Measurements from ENCODE around the gene LRRC4C. TPM values are rescaled to one million over a fixed set of nuclear protein-coding genes. Genes with fewer than 3 reads are reported as not detected.

Gene LRRC4C
- total RNA-seq, 2 experiments from 2014 or later = not detected

DNA sequence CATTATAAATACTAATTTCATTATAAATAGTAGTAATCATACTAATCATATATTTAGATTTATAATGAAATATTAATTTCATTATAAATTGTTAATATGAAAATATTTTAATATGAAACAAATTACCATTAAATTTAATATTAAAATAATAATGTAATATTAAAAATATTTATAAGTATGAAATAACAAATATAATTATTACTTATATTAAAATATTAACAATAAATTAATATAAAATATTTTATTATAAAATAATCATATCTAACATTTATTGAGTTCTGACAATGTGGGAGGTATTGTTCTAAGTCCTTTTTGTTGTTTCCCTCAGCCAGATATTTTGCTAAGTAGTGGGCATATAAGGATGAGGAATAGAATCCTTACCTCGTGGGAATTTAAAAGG, 1341.4 kb downstream of the LRRC4C start:
- TF ChIP-seq, protein P1, sequence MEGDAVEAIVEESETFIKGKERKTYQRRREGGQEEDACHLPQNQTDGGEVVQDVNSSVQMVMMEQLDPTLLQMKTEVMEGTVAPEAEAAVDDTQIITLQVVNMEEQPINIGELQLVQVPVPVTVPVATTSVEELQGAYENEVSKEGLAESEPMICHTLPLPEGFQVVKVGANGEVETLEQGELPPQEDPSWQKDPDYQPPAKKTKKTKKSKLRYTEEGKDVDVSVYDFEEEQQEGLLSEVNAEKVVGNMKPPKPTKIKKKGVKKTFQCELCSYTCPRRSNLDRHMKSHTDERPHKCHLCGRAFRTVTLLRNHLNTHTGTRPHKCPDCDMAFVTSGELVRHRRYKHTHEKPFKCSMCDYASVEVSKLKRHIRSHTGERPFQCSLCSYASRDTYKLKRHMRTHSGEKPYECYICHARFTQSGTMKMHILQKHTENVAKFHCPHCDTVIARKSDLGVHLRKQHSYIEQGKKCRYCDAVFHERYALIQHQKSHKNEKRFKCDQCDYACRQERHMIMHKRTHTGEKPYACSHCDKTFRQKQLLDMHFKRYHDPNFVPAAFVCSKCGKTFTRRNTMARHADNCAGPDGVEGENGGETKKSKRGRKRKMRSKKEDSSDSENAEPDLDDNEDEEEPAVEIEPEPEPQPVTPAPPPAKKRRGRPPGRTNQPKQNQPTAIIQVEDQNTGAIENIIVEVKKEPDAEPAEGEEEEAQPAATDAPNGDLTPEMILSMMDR (IDR thresholded peaks at IDR 0.05) = no peak
- Mint-ChIP-seq H3K4me1 (ENCODE audit: low read depth) (no peaks in the 10 kb centered on the region), H3K27me3 (no peaks in the 10 kb centered on the region), H3K36me3 (ENCODE audit: low read depth) (no peaks in the 10 kb centered on the region), H3K4me3 (no peak overlapping the region), H3K27ac (no peak overlapping the region), H3K9me3 (peaks cover 9% of the 10 kb centered on the region)
- no peaks in the 10 kb centered on the region for H3K4me1 ChIP-seq (ENCODE audit: insufficient read depth, low read length)
- no peak for DNase-seq
- ATAC-seq (ENCODE audit: poor library complexity) = no peak
- intact Hi-C loops (cut with DNase I, micrococcal nuclease) = no loop called here
- CTCF ChIA-PET = no interaction called here
- H3K27me3 ChIP-seq (ENCODE audit: control insufficient read depth in 1 of 2, insufficient read depth in 2 of 2, low read length in 2 of 2) = no peaks in the 10 kb centered on the region
- peaks cover 5 to 8% of the 10 kb centered on the region in 2 experiments for H3K9me3 ChIP-seq (ENCODE audit: control insufficient read depth in 1 of 2, insufficient read depth in 1 of 2, low read length in 2 of 2)
- no peaks in the 10 kb centered on the region for H3K36me3 ChIP-seq (ENCODE audit: insufficient read depth, low read length)
- H3K27ac ChIP-seq (ENCODE audit: low read depth in 1 of 2, low read length in 2 of 2) = no peak overlapping the region
- no peak overlapping the region for H3K4me3 ChIP-seq (ENCODE audit: low read length)
- POLR2A ChIA-PET = no interaction called here

DNA sequence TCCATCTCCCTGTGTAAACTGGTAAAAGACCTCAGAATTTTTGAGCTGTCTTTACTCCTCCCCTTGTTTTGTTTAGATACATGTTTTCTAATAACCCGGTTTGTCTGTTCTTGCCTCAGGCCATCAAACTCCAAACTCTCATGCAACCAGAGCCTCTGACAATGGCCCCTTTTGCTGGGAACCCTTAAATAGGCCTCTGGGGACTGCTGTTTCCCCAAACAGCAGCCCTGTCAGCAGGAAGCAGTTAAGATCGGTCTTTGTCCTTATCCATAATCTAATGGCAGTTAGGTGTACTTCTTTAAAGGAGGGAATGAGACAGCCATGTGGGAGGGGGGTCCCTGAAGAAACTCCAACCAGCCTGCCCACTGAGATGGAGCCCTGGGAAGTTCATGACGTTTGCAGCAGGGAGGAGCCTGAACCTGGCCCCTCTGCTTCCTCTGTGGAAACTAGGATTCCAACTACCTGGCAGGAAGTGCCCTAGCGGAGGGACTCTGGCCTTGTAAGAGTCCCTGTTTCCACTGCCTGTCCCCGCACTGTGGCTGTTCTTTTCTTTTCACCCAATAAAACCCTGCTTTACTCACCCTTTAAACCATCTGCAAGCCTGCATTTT, 1354.4 kb downstream of the LRRC4C start:
- Histone ChIP-seq H3K27me3 (ENCODE audit: control insufficient read depth in 1 of 2, insufficient read depth in 2 of 2, low read length in 2 of 2) (no peaks in the 10 kb centered on the region), H3K9me3 (ENCODE audit: control insufficient read depth in 1 of 2, insufficient read depth in 1 of 2, low read length in 2 of 2) (peaks cover 12 to 15% of the 10 kb centered on the region in 2 experiments), H3K4me1 (ENCODE audit: insufficient read depth, low read length) (no peaks in the 10 kb centered on the region), H3K4me3 (ENCODE audit: low read length) (no peak overlapping the region), H3K27ac (ENCODE audit: low read depth in 1 of 2, low read length in 2 of 2) (no peak overlapping the region), H3K36me3 (ENCODE audit: insufficient read depth, low read length) (no peaks in the 10 kb centered on the region)
- Mint-ChIP-seq H3K27ac (no peak overlapping the region), H3K4me3 (no peak overlapping the region), H3K27me3 (no peaks in the 10 kb centered on the region), H3K36me3 (ENCODE audit: low read depth) (no peaks in the 10 kb centered on the region), H3K4me1 (ENCODE audit: low read depth) (no peaks in the 10 kb centered on the region), H3K9me3 (peaks cover 9% of the 10 kb centered on the region)
- no peak for DNase-seq
- TF ChIP-seq, protein P1 (IDR thresholded peaks at IDR 0.05) = no peak
- intact Hi-C loops (cut with DNase I, micrococcal nuclease) = no loop called here
- ATAC-seq (ENCODE audit: poor library complexity) = no peak
- POLR2A ChIA-PET = no interaction called here
- CTCF ChIA-PET = no interaction called here

DNA sequence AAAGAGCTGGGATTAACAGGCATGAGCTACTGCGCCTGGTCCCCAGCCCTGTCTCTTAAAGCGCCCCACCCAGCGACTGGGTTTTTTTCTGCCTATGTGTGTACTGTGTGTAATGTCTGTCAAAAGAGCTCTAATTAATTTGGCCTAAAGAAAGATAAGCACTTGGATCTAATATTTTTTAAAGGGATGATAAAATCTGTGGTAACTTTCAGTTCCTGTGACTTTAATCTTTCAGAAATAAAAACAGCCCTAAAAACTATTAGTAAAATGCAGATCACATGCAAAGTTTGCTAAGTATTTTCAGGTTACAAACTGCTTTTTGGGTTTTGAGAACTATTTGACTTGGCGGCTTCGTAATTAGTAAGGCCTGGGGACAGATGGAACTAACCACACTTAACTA, 1358.7 kb downstream of the LRRC4C start:
- Histone ChIP-seq H3K36me3 (ENCODE audit: insufficient read depth, low read length) (no peaks in the 10 kb centered on the region), H3K27me3 (ENCODE audit: control insufficient read depth in 1 of 2, insufficient read depth in 2 of 2, low read length in 2 of 2) (no peaks in the 10 kb centered on the region), H3K4me1 (ENCODE audit: insufficient read depth, low read length) (no peaks in the 10 kb centered on the region), H3K9me3 (ENCODE audit: control insufficient read depth in 1 of 2, insufficient read depth in 1 of 2, low read length in 2 of 2) (peaks cover 7 to 24% of the 10 kb centered on the region in 2 experiments), H3K27ac (ENCODE audit: low read depth in 1 of 2, low read length in 2 of 2) (no peak overlapping the region), H3K4me3 (ENCODE audit: low read length) (no peak overlapping the region)
- Mint-ChIP-seq H3K27ac (no peak overlapping the region), H3K27me3 (no peaks in the 10 kb centered on the region), H3K36me3 (ENCODE audit: low read depth) (no peaks in the 10 kb centered on the region), H3K4me3 (no peak overlapping the region), H3K4me1 (ENCODE audit: low read depth) (no peaks in the 10 kb centered on the region), H3K9me3 (peaks cover 5% of the 10 kb centered on the region)
- ATAC-seq (ENCODE audit: poor library complexity) (no peak), DNase-seq (no peak)
- POLR2A ChIA-PET = no interaction called here
- intact Hi-C loops (cut with DNase I, micrococcal nuclease) = no loop called here
- TF ChIP-seq, protein P1 (IDR thresholded peaks at IDR 0.05) = no peak
- CTCF ChIA-PET = no interaction called here

Measured in CD4-positive, alpha-beta T cell (primary cell).